Tibial nerve (tissue), 4 donors: ENCODE measurements around the gene SLIT2. TPM values are rescaled to one million over a fixed set of nuclear protein-coding genes. Genes with fewer than 3 reads are reported as not detected.

Source experiments
- DNase-seq, 2 donors: peaks; one replicate each; pipeline ENCODE4 v3.0.0-alpha.2; 2019; ENCODE audit warnings: low spot score in 2 of 2
- H3K27ac ChIP-seq, 4 donors: fragments of 200-600 bp; sonication (generic) in 3 of 4; one replicate each; pipeline ENCODE4 v1.5.1; 2017 to 2019; ENCODE audit warnings: mild to moderate bottlenecking in 1 of 4
- H3K27me3 ChIP-seq, 2 donors: fragments of 200-600 bp; sonication (generic) in 1 of 2; one replicate each; pipeline versions ENCODE4 v1.5.1 to v1.6.0; 2017 to 2019
- H3K36me3 ChIP-seq, 3 donors: fragments of 200-600 bp; sonication (generic); one replicate each; pipeline ENCODE4 v1.5.1; 2018 to 2019
- H3K4me1 ChIP-seq, 4 donors: fragments of 200-600 bp; sonication (generic) in 3 of 4; one replicate each; pipeline ENCODE4 v1.5.1; 2017 to 2019
- H3K4me3 ChIP-seq, 4 donors: fragments of 200-600 bp; sonication (generic) in 3 of 4; one replicate each; pipeline ENCODE4 v1.5.1; 2017 to 2019; ENCODE audit warnings: mild to moderate bottlenecking in 1 of 4, moderate library complexity in 1 of 4
- H3K9me3 ChIP-seq, 4 donors: fragments of 200-600 bp; sonication (generic) in 3 of 4; one replicate each; pipeline ENCODE4 v1.5.1; 2017 to 2019
- EP300 ChIP-seq, 2 donors: sonication (generic); formaldehyde crosslinking; IDR thresholded peaks; one replicate each; pipeline ENCODE4 v1.6.1; 2017; ENCODE audit warnings: antibody characterized with exemption in 2 of 2, mild to moderate bottlenecking in 1 of 2
- POLR2A ChIP-seq, 2 donors: fragments of 450-650 bp; IDR thresholded peaks; one replicate each; pipeline ENCODE4 v1.6.1; 2017; ENCODE audit warnings: antibody characterized with exemption in 2 of 2, mild to moderate bottlenecking in 2 of 2, moderate library complexity in 2 of 2
- WGBS, 2 donors: methylation state at CpG; one replicate each; pipeline ENCODE4 v1.1.5; 2018; 5-methylcytosine and 5-hydroxymethylcytosine counted together
- total RNA-seq, 4 donors: library from RNA; depleted of rRNA; stranded (reverse); fragments of >200 nt; gene quantifications; one replicate each; pipeline ENCODE4 v1.1.0, GENCODE V29; 2016
- TF ChIP-seq, protein P1 (sequence below), 5 experiments: fragments of 200-600 bp in 3 of 5; fragments of 450-650 bp in 2 of 5; sonication (generic) in 3 of 5; IDR thresholded peaks; one replicate each; pipeline ENCODE4 v1.5.1; 2016 to 2019; ENCODE audit warnings: antibody characterized with exemption in 5 of 5, mild to moderate bottlenecking in 3 of 5, moderate library complexity in 2 of 5

Gene SLIT2
- total RNA-seq, 4 donors from 2014 or later: 38.6 to 66.2 (median 47.2) TPM

DNA sequence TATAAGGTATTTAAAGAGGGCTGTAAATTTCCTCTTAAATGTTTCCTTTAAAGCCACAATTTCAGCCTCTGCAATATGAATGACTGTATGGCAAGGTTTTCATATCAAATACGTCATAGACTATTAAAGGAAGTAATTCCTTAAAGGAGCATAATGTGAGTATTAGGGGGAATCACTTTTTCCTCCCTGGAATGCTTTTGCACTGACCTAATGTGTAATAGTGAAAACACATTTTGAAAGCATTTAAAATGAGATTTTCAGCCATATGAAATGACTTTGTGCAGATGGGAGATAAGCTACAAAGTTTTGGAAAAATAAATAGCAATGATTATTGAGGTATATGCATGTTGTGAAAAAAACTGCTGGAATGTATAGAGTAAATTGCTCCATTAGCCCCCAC lies 17.6 kb downstream of the SLIT2 start:
- Histone ChIP-seq H3K9me3 (no peaks in the 10 kb centered on the region), H3K4me1 (peaks cover 0 to 20% (median 0%) of the 10 kb centered on the region in 4 donors), H3K27ac (no peak overlapping the region), H3K4me3 (no peak overlapping the region), H3K36me3 (no peaks in the 10 kb centered on the region), H3K27me3 (no peaks in the 10 kb centered on the region)
- DNase-seq: no peak
- TF ChIP-seq EP300 (IDR thresholded peaks at IDR 0.05) (no peak), POLR2A (IDR thresholded peaks at IDR 0.05) (no peak)
- TF ChIP-seq, protein P1, sequence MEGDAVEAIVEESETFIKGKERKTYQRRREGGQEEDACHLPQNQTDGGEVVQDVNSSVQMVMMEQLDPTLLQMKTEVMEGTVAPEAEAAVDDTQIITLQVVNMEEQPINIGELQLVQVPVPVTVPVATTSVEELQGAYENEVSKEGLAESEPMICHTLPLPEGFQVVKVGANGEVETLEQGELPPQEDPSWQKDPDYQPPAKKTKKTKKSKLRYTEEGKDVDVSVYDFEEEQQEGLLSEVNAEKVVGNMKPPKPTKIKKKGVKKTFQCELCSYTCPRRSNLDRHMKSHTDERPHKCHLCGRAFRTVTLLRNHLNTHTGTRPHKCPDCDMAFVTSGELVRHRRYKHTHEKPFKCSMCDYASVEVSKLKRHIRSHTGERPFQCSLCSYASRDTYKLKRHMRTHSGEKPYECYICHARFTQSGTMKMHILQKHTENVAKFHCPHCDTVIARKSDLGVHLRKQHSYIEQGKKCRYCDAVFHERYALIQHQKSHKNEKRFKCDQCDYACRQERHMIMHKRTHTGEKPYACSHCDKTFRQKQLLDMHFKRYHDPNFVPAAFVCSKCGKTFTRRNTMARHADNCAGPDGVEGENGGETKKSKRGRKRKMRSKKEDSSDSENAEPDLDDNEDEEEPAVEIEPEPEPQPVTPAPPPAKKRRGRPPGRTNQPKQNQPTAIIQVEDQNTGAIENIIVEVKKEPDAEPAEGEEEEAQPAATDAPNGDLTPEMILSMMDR (IDR thresholded peaks at IDR 0.05): no peak
- WGBS, 2 donors: 70 to 73% methylated on average over 1 of the region's 1 CpG

DNA sequence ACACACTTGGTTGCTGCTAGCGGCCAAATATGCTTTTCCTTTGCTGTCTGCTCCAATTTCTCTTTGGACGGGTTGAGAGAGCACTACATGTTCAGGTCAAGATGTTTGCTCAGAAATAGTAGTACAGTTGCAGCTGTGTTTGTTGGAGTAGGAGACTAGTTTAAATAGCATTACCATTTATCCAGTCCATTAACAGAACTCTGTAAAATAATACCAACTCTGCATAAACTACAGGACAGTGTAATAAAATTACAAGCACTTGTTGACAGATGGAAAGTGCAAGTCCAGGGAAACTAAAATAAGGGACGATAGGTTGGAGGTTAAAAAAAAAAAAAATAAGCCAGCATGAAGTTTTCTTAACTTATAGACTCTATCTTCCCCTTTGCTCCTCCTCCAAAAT lies 20.2 kb downstream of the SLIT2 start:
- Histone ChIP-seq H3K27me3 (no peaks in the 10 kb centered on the region), H3K9me3 (no peaks in the 10 kb centered on the region), H3K36me3 (no peaks in the 10 kb centered on the region), H3K27ac (no peak overlapping the region), H3K4me1 (peaks cover 0 to 11% (median 0%) of the 10 kb centered on the region in 4 donors), H3K4me3 (no peak overlapping the region)
- no peak for DNase-seq
- TF ChIP-seq EP300 (IDR thresholded peaks at IDR 0.05) (no peak), POLR2A (IDR thresholded peaks at IDR 0.05) (no peak)
- TF ChIP-seq, protein P1 (IDR thresholded peaks at IDR 0.05): no peak
- WGBS, 2 donors: 71 to 81% methylated on average over 3 of the region's 3 CpGs

DNA sequence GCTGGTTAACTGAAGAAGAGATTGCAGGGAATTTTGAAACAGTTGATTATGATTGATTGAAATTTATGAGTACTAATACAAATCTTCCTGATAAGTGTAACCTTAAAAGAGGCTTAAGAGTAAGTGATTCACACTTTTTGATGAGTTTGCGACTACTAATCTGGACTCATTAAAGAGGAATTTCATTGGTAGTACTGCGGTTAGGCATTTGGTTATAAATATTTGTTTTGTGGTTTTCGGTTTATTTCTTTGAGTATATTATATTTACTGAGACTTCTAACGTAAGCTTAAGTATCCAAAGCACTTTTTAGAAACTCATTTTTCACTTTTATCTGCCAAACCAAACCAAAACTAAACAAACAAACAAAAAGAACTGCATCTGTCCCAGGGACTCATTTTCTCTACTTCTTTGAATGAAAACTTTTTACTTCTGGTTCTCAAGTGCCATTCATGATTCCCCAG lies 20.7 kb downstream of the SLIT2 start:
- Histone ChIP-seq H3K27me3 (no peaks in the 10 kb centered on the region), H3K4me3 (no peak overlapping the region), H3K27ac (no peak overlapping the region), H3K4me1 (peaks cover 0 to 6% (median 0%) of the 10 kb centered on the region in 4 donors), H3K36me3 (no peaks in the 10 kb centered on the region), H3K9me3 (no peaks in the 10 kb centered on the region)
- DNase-seq: no peak
- no peak for TF ChIP-seq POLR2A (IDR thresholded peaks at IDR 0.05)
- WGBS, 2 donors: 69 to 76% methylated on average over 4 of the region's 4 CpGs

DNA sequence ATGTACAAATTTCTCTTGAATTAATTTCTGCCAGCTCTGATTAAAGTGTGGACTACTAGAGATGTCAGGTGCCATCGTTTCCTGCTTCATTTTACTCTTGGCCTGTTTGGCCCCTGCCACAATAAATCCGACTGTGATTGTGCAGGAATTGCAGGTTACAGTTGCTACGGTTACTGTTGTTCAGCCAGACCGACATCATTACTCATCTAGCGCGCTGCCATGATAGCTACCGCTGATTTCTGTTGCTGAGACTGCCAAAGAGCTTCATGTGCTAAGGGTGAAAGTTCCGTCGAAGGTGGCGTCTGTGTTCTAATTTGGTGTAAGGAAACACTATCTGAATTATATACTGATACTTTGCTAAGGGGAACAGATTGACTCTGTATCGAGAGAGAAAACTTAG lies 22.1 kb downstream of the SLIT2 start:
- no peaks in the 10 kb centered on the region for H3K9me3 ChIP-seq
- no peak overlapping the region for H3K27ac ChIP-seq
- no peak overlapping the region for H3K4me3 ChIP-seq
- no peaks in the 10 kb centered on the region for H3K36me3 ChIP-seq
- WGBS, 2 donors: 85 to 86% methylated on average over 11 of the region's 11 CpGs
- H3K4me1 ChIP-seq: peaks cover 0 to 4% (median 0%) of the 10 kb centered on the region in 4 donors
- no peak for DNase-seq
- H3K27me3 ChIP-seq: no peaks in the 10 kb centered on the region
- TF ChIP-seq, protein P1 (IDR thresholded peaks at IDR 0.05): no peak
- no peak for TF ChIP-seq POLR2A (IDR thresholded peaks at IDR 0.05)
- TF ChIP-seq EP300 (IDR thresholded peaks at IDR 0.05): no peak

DNA sequence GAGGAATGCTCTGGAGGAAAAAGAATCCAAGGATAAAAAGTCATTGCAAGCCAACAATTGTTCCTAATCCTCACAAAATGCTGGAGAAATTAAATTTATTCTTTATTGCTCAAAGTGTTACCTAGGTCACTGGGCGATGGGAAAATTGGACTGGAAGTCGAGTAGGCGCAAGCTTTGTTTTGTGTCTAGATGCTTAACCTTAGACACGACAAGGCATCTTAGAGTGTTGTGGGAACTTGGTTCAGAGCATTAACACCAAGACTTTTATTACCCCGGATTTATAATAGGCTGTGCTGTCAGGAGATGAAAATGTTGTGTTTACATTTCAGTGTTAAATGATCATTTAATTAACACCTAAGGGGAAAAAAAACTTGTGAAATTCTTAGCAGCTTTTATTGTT lies 25.1 kb downstream of the SLIT2 start:
- no peaks in the 10 kb centered on the region for H3K36me3 ChIP-seq
- peaks cover 0 to 4% (median 0%) of the 10 kb centered on the region in 4 donors for H3K4me1 ChIP-seq
- TF ChIP-seq EP300 (IDR thresholded peaks at IDR 0.05) (no peak), POLR2A (IDR thresholded peaks at IDR 0.05) (no peak)
- TF ChIP-seq, protein P1 (IDR thresholded peaks at IDR 0.05): no peak
- H3K27ac ChIP-seq: no peak overlapping the region
- no peaks in the 10 kb centered on the region for H3K27me3 ChIP-seq
- H3K4me3 ChIP-seq: no peak overlapping the region
- WGBS, 2 donors: 41 to 52% methylated on average over 5 of the region's 5 CpGs
- H3K9me3 ChIP-seq: no peaks in the 10 kb centered on the region
- DNase-seq: no peak

DNA sequence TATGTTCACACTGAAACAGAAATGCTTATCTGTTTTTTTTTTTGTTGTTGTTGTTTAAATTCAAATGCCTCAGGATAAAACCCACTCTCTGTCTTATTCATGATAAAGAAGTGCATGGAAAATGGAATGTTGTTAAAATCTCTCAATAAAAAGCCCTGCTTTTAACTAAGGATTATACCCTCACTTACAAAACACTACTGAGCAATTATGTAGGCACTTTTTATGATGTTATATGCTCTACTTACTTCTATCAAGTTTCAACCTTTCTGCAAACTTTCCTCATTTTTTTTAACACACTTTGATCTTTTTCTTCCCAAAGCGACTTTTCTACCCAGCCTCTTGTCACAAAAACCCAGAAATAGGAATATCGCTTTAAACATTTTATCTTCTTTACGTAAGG lies 26.5 kb downstream of the SLIT2 start:
- DNase-seq: no peak
- Histone ChIP-seq H3K9me3 (no peaks in the 10 kb centered on the region), H3K27ac (no peak overlapping the region), H3K4me1 (peaks cover 0 to 4% (median 0%) of the 10 kb centered on the region in 4 donors), H3K27me3 (no peaks in the 10 kb centered on the region), H3K36me3 (no peaks in the 10 kb centered on the region), H3K4me3 (no peak overlapping the region)
- TF ChIP-seq, protein P1 (IDR thresholded peaks at IDR 0.05): no peak
- 93 to 95% methylated on average over 3 of the region's 3 CpGs for WGBS, 2 donors
